Natural killer cell (primary cell): ENCODE measurements around the gene CPNE9. TPM values are rescaled to one million over a fixed set of nuclear protein-coding genes. Genes with fewer than 3 reads are reported as not detected.
A peak's percentile ranks its signal among the peaks of the same experiment; 100 is the strongest.

ENCODE experiments used
- ATAC-seq, 3 donors: fragments of 150-1000 bp in 2 of 3; fragments of 200-7000 bp in 1 of 3; cut with Tn5 transposase; 1 replicate in 1 of 3; 2 replicates in 2 of 3; pipeline ENCODE4 v1.10.0; 2021; ENCODE audit warnings: mild to moderate bottlenecking in 2 of 3, moderate library complexity in 2 of 3
- DNase-seq, 2 donors: peaks; one replicate each; pipeline versions ENCODE4 v3.0.0 to v3.0.0-alpha.2; 2013 to 2021; ENCODE audit warnings: mixed read lengths in 1 of 2
- H3K27ac ChIP-seq: one replicate; pipeline ENCODE4 v1.5.1; 2013; ENCODE audit warnings: mild to moderate bottlenecking, low read length
- H3K27me3 ChIP-seq: one replicate; pipeline ENCODE4 v1.6.1; 2013; ENCODE audit warnings: low read length; ENCODE audit not compliant: control insufficient read depth, insufficient read depth
- H3K36me3 ChIP-seq: one replicate; pipeline ENCODE4 v1.6.1; 2013; ENCODE audit warnings: low read length; ENCODE audit not compliant: control insufficient read depth, insufficient read depth
- H3K4me1 ChIP-seq: one replicate; pipeline ENCODE4 v1.6.1; 2013; ENCODE audit warnings: low read length; ENCODE audit not compliant: control insufficient read depth, insufficient read depth
- H3K4me3 ChIP-seq: one replicate; pipeline ENCODE4 v1.5.1; 2013; ENCODE audit warnings: low read length
- H3K9me3 ChIP-seq: one replicate; pipeline ENCODE4 v1.6.1; 2013; ENCODE audit warnings: low read length; ENCODE audit not compliant: control insufficient read depth, insufficient read depth
- H3K27ac Mint-ChIP-seq, 2 donors: one replicate each; pipeline ENCODE4 v1.8.0; 2022; ENCODE audit warnings: mild to moderate bottlenecking in 2 of 2, mixed read lengths in 2 of 2, moderate library complexity in 1 of 2
- H3K27me3 Mint-ChIP-seq, 2 donors: one replicate each; pipeline ENCODE4 v1.8.0; 2022; ENCODE audit warnings: low read depth in 2 of 2, mixed read lengths in 2 of 2
- H3K36me3 Mint-ChIP-seq: one replicate; pipeline ENCODE4 v1.8.0; 2022; ENCODE audit warnings: mixed read lengths
- H3K4me1 Mint-ChIP-seq, 2 donors: one replicate each; pipeline ENCODE4 v1.8.0; 2022; ENCODE audit warnings: mixed read lengths in 2 of 2
- H3K4me3 Mint-ChIP-seq: one replicate; pipeline ENCODE4 v1.8.0; 2022; ENCODE audit warnings: mild to moderate bottlenecking, moderate library complexity, mixed read lengths
- H3K9me3 Mint-ChIP-seq, 2 donors: one replicate each; pipeline ENCODE4 v1.8.0; 2022; ENCODE audit warnings: mixed read lengths in 2 of 2
- WGBS: methylation state at CpG from one replicate; pipeline ENCODE4 v1.1.7; 2013; ENCODE audit warnings: missing lambda C conversion rate; ENCODE audit not compliant: insufficient coverage; 5-methylcytosine and 5-hydroxymethylcytosine counted together
- intact Hi-C: fragments of 100-400 bp; cut with micrococcal nuclease; formaldehyde crosslinking; loops from one replicate; pipeline ENCODE4 v1.14.2; 2022
- total RNA-seq, 4 donors: library from RNA; stranded (reverse); fragments of 120-200 nt in 1 of 4; gene quantifications; one replicate each; pipeline versions ENCODE4 v1.2.3 to v1.2.4, GENCODE V29; 2013 to 2022
- TF ChIP-seq, protein P1 (sequence below): fragments of 200-600 bp; IDR thresholded peaks from one replicate; pipeline ENCODE4 v1.8.0; 2022; ENCODE audit warnings: antibody characterized with exemption

The CPNE9 gene
- total RNA-seq, 3 donors from 2014 or later (not counting 1 experiment from before 2014, with no cell fraction given): 0.43 to 0.49 TPM; not detected in 1

DNA sequence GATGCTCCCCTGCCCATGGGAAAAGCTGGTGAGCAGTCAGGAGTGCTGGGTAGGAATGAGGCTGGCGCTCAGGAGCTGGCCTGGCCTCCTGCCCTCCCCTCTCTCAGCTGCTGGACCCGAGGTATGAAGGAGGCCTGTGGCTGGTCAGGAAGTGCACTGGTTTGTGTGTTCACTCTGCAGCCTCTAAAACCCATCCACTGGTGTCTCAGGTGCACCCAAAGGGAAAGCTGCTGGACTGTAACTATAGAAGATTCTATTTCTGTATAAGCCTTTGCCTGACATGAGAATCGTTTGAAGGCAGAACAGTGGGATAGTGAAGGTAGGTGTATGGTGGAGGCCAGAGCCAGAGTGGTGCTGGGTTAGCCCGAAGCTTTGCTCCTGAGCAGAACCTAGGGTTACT lies 5.7 kb upstream of the CPNE9 start:
- whole genome bisulfite sequencing: 95% methylated on average over 3 of the region's 4 CpGs
- TF ChIP-seq, protein P1, sequence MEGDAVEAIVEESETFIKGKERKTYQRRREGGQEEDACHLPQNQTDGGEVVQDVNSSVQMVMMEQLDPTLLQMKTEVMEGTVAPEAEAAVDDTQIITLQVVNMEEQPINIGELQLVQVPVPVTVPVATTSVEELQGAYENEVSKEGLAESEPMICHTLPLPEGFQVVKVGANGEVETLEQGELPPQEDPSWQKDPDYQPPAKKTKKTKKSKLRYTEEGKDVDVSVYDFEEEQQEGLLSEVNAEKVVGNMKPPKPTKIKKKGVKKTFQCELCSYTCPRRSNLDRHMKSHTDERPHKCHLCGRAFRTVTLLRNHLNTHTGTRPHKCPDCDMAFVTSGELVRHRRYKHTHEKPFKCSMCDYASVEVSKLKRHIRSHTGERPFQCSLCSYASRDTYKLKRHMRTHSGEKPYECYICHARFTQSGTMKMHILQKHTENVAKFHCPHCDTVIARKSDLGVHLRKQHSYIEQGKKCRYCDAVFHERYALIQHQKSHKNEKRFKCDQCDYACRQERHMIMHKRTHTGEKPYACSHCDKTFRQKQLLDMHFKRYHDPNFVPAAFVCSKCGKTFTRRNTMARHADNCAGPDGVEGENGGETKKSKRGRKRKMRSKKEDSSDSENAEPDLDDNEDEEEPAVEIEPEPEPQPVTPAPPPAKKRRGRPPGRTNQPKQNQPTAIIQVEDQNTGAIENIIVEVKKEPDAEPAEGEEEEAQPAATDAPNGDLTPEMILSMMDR: no peak
- no peak overlapping the region for H3K4me3 ChIP-seq
- intact Hi-C loops: no loop called here
- H3K27ac ChIP-seq: no peak overlapping the region
- ATAC-seq (no peak), DNase-seq (no peak)
- peaks cover 0 to 1% of the 10 kb centered on the region in 2 donors for H3K27me3 Mint-ChIP-seq
- no peaks in the 10 kb centered on the region for H3K4me1 ChIP-seq
- no peaks in the 10 kb centered on the region for H3K27me3 ChIP-seq
- no peaks in the 10 kb centered on the region for H3K9me3 Mint-ChIP-seq
- H3K4me1 Mint-ChIP-seq: peaks cover 0 to 3% of the 10 kb centered on the region in 2 donors
- H3K27ac Mint-ChIP-seq: peak overlapping the region in 1 of 2 donors; percentile 42
- peaks cover 8% of the 10 kb centered on the region for H3K36me3 Mint-ChIP-seq
- peaks cover 65% of the 10 kb centered on the region for H3K36me3 ChIP-seq
- no peaks in the 10 kb centered on the region for H3K9me3 ChIP-seq
- no peak overlapping the region for H3K4me3 Mint-ChIP-seq

DNA sequence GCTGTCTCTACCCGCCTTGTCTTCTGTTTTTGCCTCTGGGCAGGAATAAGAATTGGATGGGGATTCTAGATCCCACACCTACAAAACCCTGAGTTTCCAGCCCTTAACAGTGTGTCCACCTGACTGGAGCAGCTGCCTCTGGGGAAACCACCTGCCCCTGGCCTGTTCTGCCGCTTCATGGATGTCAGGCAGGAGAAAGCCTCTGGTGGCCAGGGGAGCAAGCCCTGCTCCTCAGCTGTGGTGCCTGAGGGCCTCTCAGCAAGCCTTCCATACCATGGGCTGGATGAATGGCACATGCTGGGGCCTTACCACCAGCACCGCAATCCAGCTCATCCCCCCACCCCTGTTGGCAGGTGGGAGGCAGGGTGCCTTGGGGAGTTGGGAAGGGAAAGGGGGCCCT lies 5.3 kb upstream of the CPNE9 start:
- Mint-ChIP-seq H3K36me3 (peaks cover 8% of the 10 kb centered on the region), H3K27me3 (peaks cover 0 to 3% of the 10 kb centered on the region in 2 donors), H3K9me3 (no peaks in the 10 kb centered on the region), H3K4me1 (peaks cover 0 to 3% of the 10 kb centered on the region in 2 donors), H3K4me3 (no peak overlapping the region), H3K27ac (no peak overlapping the region)
- H3K9me3 ChIP-seq: no peaks in the 10 kb centered on the region
- 100% methylated on average over 2 of the region's 3 CpGs for WGBS
- H3K36me3 ChIP-seq: peaks cover 61% of the 10 kb centered on the region
- no peaks in the 10 kb centered on the region for H3K4me1 ChIP-seq
- no peak for DNase-seq
- no peak overlapping the region for H3K4me3 ChIP-seq
- no peak overlapping the region for H3K27ac ChIP-seq
- TF ChIP-seq, protein P1: no peak
- no peak for ATAC-seq
- intact Hi-C loops: no loop called here
- H3K27me3 ChIP-seq: no peaks in the 10 kb centered on the region

DNA sequence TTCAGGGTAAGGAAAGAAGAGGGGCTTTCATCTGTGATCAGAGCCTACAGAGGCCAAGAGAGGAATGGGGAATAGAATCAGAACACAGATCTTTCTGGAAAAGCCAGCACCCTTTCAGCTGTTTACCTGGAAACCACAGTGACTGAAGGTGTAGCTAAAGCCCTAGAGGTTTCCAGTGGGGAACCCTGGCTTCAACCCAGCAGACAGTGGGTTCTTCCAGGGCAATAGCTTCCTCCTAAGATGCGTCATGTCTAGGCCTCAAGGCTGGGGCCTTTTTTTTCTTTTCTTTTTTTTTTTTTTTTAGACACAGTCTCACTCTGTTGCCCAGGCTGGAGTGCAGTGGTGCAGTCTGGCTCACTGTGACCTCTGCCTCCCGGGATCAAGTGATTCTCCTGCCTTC lies 3.1 kb upstream of the CPNE9 start:
- TF ChIP-seq, protein P1: no peak
- intact Hi-C loops: no loop called here
- Histone ChIP-seq H3K4me3 (no peak overlapping the region), H3K27me3 (peaks cover 13% of the 10 kb centered on the region), H3K27ac (no peak overlapping the region), H3K4me1 (peaks cover 14% of the 10 kb centered on the region), H3K9me3 (no peaks in the 10 kb centered on the region), H3K36me3 (peaks cover 40% of the 10 kb centered on the region)
- H3K36me3 Mint-ChIP-seq: no peaks in the 10 kb centered on the region
- WGBS: 83% methylated on average over 2 of the region's 2 CpGs
- DNase-seq: no peak
- no peak overlapping the region for H3K4me3 Mint-ChIP-seq
- no peak overlapping the region for H3K27ac Mint-ChIP-seq
- no peaks in the 10 kb centered on the region for H3K9me3 Mint-ChIP-seq
- H3K27me3 Mint-ChIP-seq: peaks cover 0 to 11% of the 10 kb centered on the region in 2 donors
- H3K4me1 Mint-ChIP-seq: peaks cover 0 to 17% of the 10 kb centered on the region in 2 donors
- ATAC-seq: no peak

DNA sequence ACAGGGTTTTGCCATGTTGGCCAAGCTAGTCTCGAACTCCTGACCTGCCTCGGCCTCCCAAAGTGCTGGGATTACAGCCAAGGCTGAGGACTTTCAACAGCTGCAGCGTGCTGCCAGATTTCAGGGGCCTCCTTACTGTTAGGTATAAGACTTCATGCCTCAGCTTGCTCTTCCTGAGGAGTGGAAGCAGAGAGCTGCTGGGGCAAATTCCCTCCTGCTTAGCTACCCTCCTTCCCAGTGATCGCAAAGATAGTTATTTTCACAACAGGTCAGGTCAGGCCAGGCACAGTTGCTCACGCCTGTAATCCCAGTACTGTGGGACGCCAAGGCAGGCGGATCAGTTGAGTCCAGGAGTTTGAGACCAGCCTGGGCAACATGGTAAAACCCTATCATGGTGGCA lies 2.6 kb upstream of the CPNE9 start:
- intact Hi-C loops: no loop called here
- H3K27me3 ChIP-seq: peaks cover 13% of the 10 kb centered on the region
- no peaks in the 10 kb centered on the region for H3K36me3 Mint-ChIP-seq
- H3K4me1 ChIP-seq: peaks cover 14% of the 10 kb centered on the region
- H3K4me3 Mint-ChIP-seq: no peak overlapping the region
- no peak overlapping the region for H3K27ac ChIP-seq
- TF ChIP-seq, protein P1: no peak
- DNase-seq (no peak), ATAC-seq (no peak)
- H3K27ac Mint-ChIP-seq: no peak overlapping the region
- no peaks in the 10 kb centered on the region for H3K9me3 ChIP-seq
- H3K9me3 Mint-ChIP-seq: no peaks in the 10 kb centered on the region
- H3K4me1 Mint-ChIP-seq: peaks cover 0 to 17% of the 10 kb centered on the region in 2 donors
- whole genome bisulfite sequencing: 98% methylated on average over 7 of the region's 7 CpGs
- no peak overlapping the region for H3K4me3 ChIP-seq
- H3K27me3 Mint-ChIP-seq: peaks cover 3 to 11% of the 10 kb centered on the region in 2 donors
- peaks cover 36% of the 10 kb centered on the region for H3K36me3 ChIP-seq
